HG03354 (cell line): ENCODE measurements around the gene SF3A2.

Experiments
- ATAC-seq: cut with Tn5 transposase; IDR thresholded peaks from one replicate; pipeline ENCODE4 v1.9.1; 2021; ENCODE audit warnings: mild to moderate bottlenecking; ENCODE audit not compliant: unreplicated experiment, poor library complexity, severe bottlenecking

The SF3A2 gene

DNA sequence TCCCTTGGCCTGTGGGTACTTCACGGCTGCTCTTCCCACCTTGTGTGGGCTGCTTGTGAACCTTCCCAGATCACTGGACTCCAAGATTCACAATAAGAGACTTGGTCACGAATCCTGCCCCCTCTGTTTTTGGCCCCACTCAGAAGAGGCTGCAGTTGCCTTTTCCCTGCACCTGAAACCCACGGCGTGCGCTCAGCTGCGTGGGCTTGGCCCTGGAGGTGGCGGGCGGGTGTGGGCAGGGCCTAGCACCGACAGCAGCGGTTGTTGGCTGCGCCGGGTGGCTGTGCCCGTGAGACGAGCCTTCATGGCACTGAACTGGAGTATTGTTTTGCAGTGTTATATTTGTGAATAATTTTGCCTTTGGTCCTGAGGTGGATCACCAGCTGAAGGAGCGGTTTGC is 34.3 kb upstream of the SF3A2 start:
- ATAC-seq, result no peak

DNA sequence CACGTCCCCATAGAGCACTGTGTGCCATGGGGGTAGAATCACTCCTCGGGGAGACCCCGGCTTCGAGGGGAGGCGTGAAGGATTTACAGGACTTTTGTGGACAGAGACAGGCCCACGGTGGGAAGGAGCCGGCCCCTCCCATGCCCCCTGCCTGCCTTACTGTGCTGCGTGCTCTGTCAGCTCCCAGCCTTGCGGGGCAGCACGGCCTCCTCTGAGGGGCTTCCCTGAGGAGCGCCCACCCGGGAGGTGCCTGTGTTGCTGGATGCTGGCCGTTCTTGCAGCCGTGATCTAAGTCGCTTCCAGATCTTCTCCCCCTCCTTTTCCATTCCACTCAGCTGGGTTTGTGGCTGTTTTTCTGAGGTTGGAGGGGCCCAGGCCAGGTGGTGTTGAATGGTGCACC is 29.6 kb upstream of the SF3A2 start:
- no peak for ATAC-seq

DNA sequence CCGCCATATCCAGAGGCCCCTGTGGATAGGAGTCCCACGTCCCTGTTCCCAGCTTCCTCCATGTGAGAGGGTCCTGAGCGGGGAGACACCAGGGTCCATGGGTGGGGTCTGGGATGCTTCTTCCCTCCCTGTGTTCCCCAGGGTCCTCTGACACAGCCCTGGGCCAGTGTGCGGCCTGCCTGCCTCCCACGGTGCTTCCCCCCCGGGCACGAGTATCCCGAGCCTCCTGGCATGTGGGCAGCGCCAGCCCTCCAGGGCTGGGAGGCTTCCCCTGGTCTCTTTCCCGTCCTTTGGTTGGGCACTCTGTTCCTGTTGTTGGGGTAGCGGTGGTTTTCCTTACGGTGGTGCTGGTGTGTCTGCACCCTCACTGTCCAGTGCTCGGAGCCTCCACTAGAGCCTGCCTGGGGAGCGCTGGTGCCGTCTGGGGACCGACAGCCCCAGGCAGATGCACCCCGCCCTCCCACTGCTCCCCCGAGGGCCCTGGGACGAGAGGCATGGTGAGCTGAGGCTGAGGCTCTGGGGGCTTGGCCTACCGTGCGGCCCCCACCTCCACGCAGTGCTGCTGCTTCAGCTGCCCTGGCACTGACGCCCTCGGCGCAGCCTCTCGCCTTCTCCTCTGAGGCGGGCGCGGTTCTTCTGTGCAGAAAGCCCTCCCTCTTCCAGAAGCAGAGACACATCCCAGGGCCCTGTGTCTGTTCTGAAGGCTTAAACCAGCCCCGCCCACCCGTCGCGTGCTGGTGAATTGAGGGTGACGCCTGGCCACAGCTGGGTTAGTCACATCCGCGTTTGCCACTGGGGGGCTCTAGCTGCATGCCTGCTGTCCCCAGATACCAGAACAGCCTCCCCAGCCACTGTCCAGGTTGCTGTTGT is 28.4 kb upstream of the SF3A2 start:
- no peak for ATAC-seq

- ATAC-seq, result no peak
Measured at GRCh38 chr19:2208975-2209374, 27.6 kb upstream of the SF3A2 start.

DNA sequence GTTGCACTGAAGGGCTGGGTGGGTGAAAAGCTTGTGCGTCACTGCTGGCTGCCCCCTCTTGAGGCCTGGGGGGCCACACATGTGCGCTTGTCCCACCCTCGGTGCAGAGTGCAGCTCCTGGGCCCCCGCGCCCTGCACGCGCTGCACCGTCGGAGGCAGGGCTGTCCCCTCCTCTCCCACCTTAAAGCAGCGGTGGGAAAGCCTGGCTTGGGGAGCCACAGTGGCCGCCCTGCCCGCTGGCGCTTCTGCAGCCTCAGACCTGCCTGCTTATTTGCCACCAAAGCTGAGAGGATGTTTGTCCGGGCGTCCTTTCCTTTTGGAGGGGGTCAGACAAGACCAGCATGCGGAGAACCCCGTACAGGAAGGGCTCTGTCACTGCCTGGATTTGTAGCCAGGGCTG is 27.2 kb upstream of the SF3A2 start:
- ATAC-seq, result no peak

GRCh38 chr19:2210206-2210605 is 26.4 kb upstream of the SF3A2 start:
- ATAC-seq, result no peak

DNA sequence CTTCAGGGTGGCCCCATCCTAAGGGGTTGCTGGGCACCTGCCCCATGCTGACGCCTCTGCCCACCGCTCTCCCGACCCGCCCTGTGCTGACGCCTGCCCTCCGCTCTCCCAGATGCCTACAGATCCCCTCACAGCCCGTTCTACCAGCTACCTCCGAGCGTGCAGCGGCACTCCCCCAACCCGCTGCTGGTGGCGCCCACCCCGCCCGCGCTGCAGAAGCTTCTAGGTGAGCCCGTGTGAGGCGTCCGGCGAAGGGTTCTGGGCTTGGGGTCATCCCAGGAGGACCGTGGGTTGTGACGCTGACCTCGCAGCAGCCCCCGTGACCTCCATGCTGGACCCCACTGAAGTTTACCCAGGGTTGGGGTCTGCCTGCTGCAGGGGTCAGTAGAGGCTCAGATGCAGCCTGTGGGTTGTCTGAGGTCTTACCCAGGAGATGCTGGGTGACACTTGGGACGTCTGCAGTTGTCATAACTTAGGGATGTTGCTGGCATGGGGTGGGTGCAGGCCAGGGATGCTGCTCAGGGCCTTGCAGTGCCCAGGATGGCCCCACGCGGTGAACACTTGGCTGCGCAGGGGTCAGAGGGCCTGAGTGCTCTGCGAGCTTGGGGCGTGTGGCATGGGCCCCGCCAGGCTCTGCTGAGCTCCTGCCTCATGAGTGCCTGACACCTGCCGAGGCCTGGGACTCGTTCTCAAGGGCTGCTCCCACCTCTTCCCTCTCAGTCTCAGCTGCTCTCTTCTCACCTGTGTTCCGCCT is 25.5 kb upstream of the SF3A2 start:
- no peak for ATAC-seq

GRCh38 chr19:2212861-2213711 is 23.5 kb upstream of the SF3A2 start:
- ATAC-seq, result no peak

- no peak for ATAC-seq
Measured at GRCh38 chr19:2213799-2214198, 22.8 kb upstream of the SF3A2 start.

DNA sequence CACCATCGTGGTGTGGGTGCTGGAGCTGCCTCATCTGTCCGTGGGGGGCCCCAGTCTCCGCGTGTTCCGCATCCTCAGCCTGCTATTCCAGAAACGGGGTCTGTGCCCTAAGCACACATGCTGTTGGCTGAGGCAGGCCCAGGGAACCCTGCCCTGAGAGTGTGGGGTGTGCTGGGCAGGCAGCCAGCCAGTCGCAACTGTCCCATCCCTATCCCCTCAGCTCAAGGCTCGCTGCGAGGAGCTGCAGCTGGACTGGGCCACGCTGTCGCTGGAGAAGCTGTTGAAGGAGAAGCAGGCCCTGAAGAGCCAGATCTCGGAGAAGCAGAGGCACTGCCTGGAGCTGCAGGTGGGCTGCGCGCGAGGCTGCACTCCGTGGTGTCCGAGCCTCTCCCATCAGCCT is 22.4 kb upstream of the SF3A2 start:
- ATAC-seq, result no peak

GRCh38 chr19:2215281-2215751 is 21.3 kb upstream of the SF3A2 start:
- ATAC-seq, result no peak

DNA sequence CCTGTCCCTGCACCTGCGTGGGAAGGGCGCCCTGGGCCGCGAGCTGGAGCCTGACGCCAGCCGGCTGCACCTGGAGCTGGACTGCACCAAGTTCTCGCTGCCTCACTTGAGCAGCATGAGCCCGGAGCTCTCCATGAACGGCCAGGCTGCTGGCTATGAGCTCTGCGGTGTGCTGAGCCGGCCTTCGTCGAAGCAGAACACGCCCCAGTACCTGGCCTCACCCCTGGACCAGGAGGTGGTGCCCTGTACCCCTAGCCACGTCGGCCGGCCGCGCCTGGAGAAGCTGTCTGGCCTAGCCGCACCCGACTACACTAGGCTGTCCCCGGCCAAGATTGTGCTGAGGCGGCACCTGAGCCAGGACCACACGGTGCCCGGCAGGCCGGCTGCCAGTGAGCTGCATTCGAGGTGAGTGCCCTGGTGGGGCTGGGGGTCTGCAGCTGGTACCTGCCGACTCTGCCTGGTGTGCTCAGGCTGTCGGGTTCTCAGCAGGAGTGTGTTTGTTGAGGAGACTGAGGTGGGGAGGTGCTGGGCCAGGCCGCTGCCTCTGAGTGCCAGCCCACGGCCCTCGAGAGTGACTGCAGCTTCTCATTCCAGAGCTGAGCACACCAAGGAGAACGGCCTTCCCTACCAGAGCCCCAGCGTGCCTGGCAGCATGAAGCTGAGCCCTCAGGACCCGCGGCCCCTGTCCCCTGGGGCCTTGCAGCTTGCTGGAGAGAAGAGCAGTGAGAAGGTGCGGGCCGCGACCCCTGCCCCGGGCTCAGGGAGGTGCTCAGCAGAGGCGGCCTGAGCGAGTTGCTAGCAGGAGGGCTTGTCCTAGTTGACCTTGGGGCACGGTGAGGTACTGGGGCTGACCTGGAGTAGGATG is 20.0 kb upstream of the SF3A2 start:
- ATAC-seq, result no peak

GRCh38 chr19:2217591-2217990 is 19.0 kb upstream of the SF3A2 start:
- no peak for ATAC-seq

DNA sequence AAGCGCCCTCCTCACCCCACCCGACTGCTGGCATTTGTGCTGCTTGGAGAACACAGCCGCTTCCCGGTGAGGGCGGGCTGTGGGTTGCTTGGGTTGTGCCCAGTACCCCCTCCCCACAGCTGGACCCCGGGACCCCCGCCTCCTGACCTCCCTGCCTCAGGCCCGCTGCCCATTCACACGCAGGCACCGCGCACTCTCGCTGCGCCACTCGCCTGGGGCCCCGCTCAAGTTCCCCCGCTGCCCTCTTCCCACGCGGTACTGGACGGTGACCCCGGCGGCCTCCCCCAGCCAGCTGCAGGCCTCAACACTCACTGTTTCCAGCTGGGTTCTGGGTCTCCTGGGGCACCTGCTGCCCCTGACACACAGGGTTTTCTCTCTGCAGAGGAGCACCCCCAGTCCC is 16.9 kb upstream of the SF3A2 start:
- no peak for ATAC-seq

DNA sequence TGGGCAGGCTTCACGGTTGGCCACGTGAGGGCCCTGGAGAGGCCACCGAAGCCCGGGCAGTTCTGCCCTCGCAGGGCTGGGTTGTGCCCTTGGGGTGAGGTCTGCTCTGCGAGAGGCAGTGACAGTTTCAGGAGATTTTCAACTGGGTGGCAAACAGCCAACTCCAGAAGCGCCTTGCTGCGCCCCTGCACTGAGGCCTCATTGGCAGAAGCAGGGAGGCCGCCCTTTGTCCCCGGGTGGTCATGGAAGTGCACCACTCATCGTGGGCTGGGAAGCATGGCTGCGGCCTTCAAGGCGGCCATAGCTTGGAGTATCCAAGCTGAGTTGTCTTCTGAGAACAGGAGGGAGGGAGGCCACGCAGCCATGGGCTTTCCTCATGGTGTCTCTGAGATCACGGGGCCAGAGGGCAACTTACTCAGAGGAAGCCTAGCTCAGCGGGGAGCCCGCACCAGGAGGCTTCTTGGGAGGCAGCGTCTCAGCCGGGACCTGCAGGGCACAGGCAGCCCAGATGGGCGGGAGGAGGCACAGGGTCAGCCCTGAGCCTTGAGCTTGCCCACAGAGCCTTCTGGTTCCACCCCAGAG is 15.3 kb upstream of the SF3A2 start:
- ATAC-seq, result no peak

- no peak for ATAC-seq
Measured at GRCh38 chr19:2221918-2222317, 14.7 kb upstream of the SF3A2 start.

- no peak for ATAC-seq
Measured at GRCh38 chr19:2223391-2223790, 13.2 kb upstream of the SF3A2 start.

- no peak for ATAC-seq
Measured at GRCh38 chr19:2223959-2224358, 12.7 kb upstream of the SF3A2 start.

DNA sequence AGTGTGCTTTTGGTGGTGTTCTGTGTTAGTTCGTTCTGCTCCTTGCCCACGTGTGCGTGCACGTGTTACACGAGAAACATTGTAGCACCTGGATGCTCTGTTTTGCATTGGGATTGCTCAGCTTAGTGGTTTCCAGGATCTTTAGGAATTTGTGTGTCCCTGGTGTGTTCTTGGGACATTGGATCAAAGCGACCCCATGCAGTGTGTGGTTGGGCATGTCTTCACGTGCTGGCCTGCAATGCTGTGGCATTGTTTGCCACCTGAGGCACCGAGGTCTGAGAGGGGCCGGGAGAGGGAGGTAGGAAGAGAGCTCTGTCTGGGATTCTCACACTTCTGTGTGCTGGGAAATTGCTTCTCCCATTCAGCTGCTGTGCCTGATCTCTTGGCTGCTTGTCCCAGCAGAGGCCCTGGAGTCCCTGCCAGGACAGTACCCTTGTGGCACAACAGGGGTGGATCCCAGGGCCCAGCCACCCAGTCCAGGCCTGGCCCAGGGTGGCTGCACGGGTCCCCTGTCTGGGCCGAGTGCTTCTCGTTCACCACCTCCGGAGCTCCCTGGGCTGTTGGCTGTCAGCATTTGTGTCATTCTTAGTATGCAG is 11.8 kb upstream of the SF3A2 start:
- no peak for ATAC-seq
